SU-DHL-6 (cell line): ENCODE data around the gene SLC47A1.

Source experiments
- H2AFZ ChIP-seq: fragments of 200-600 bp; sonication (generic); 2 replicates; pipeline ENCODE4 v1.6.1; 2014; ENCODE audit warnings: low read depth, mild to moderate bottlenecking, moderate library complexity, mixed read lengths, antibody characterized with exemption, low read length; ENCODE audit not compliant: severe bottlenecking
- H3F3A ChIP-seq: fragments of 200-600 bp; shearing (Covaris generic); 2 replicates; pipeline ENCODE4 v1.6.0; 2016; ENCODE audit warnings: antibody characterized with exemption, mild to moderate bottlenecking; ENCODE audit not compliant: insufficient read depth
- H3K27ac ChIP-seq: fragments of 200-600 bp; sonication (generic); 2 replicates; pipeline ENCODE4 v1.5.1; 2016; ENCODE audit warnings: low read depth, mild to moderate bottlenecking, low read length, moderate library complexity, mixed read lengths
- H3K27me3 ChIP-seq: fragments of 200-600 bp; sonication (generic), shearing (Covaris generic); 2 replicates; pipeline ENCODE4 v1.6.0; 2014; ENCODE audit warnings: mild to moderate bottlenecking, low read length
- H3K36me3 ChIP-seq: fragments of 200-600 bp; sonication (generic); 2 replicates; pipeline ENCODE4 v1.6.1; 2014; ENCODE audit warnings: mild to moderate bottlenecking, low read length, mixed read lengths
- H3K4me2 ChIP-seq: fragments of 300-600, 200-600 bp; shearing (Covaris generic), sonication (generic); 2 replicates; pipeline ENCODE4 v1.6.0; 2014; ENCODE audit warnings: low read length, low read depth, mild to moderate bottlenecking; ENCODE audit not compliant: poor library complexity, severe bottlenecking
- H3K4me3 ChIP-seq: fragments of 200-600 bp; sonication (generic); 2 replicates; pipeline ENCODE4 v1.5.1; 2014; ENCODE audit warnings: antibody characterized with exemption, low read length, mild to moderate bottlenecking, mixed read lengths; ENCODE audit not compliant: insufficient read depth, poor library complexity, severe bottlenecking
- H3K79me2 ChIP-seq: fragments of 200-600 bp; sonication (generic); 2 replicates; pipeline ENCODE4 v1.6.1; 2014; ENCODE audit warnings: mild to moderate bottlenecking, low read length, moderate library complexity; ENCODE audit not compliant: insufficient read depth
- H3K9ac ChIP-seq: fragments of 200-600 bp; sonication (generic); 2 replicates; pipeline ENCODE4 v1.7.0; 2014; ENCODE audit warnings: mild to moderate bottlenecking, low read length
- H3K9me2 ChIP-seq: fragments of 200-600 bp; sonication (generic); replicated peaks from 2 replicates; pipeline ENCODE4 v1.6.1; 2014; ENCODE audit warnings: low read length; ENCODE audit not compliant: insufficient read depth
- H3K9me3 ChIP-seq: fragments of 200-600 bp; sonication (generic); 2 replicates; pipeline ENCODE4 v1.6.1; 2014; ENCODE audit warnings: low read length, mixed read lengths; ENCODE audit not compliant: insufficient read depth
- H4K20me1 ChIP-seq: fragments of 200-600 bp; sonication (generic); 2 replicates; pipeline ENCODE4 v1.6.1; 2014; ENCODE audit warnings: low read depth, mild to moderate bottlenecking, antibody characterized with exemption, low read length, moderate library complexity, mixed read lengths
- EZH2phosphoT487 ChIP-seq: fragments of 200-600 bp; sonication (generic), shearing (Covaris generic); conservative IDR thresholded peaks from 2 replicates; pipeline ENCODE4 v1.6.1; 2018; ENCODE audit warnings: mild to moderate bottlenecking, antibody characterized with exemption, low read length, moderate library complexity, mixed read lengths
- TF ChIP-seq, protein P1 (sequence below): fragments of 200-600 bp; sonication (generic); IDR thresholded peaks from one replicate; pipeline ENCODE4 v1.5.1; 2017; ENCODE audit warnings: antibody characterized with exemption, mild to moderate bottlenecking, low read length, moderate library complexity; ENCODE audit not compliant: insufficient read depth, poor library complexity, severe bottlenecking

The SLC47A1 gene

DNA sequence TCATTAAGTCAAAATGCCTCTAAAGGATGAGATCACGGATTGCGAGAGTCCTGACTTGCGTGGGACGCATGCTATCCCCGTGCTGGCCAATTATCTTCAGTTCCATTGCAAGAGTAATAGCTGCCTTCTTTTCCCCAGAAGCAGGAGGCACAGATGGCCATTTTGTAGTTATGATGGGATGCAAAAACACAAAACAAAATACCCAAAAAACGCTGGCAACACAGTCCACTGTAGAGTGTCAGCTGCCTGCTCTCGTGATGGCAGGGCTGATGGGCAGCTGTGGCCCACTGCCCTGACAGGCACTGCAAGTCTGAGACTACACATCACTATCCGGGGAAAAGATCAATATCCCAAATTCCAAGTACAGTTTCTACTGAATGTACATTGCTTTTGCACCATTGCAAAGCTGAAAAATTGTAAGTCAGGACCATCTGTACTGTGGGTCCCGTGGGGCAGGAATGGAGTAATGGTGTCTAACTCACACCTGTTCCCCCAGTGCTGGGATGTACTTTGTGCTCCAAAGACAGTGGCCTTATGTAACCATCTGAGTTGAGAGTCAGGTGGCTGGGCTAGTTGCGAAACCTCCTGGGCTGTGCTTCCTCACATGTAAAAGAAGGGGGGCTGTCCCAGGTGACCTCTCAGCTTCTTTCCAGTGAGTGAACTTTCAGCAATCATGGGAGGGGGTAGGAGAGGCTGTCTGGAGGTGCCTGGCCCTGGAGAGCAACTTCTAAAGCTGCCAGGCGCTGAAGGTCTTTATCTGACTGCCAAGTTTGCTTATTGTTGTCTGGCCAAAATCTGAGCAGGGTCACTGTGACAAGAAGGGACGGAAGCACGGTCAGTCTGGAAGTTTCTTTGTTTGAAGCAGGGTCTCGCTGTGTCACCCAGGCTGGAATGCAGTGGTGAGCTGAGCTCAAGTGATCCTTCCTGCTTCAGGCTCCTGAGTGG lies 4.7 kb downstream of the SLC47A1 start:
- no peaks in the 10 kb centered on the region for H3F3A ChIP-seq
- no peak overlapping the region for H3K4me2 ChIP-seq
- H2AFZ ChIP-seq: no peak overlapping the region
- H3K9me3 ChIP-seq: no peaks in the 10 kb centered on the region
- no peaks in the 10 kb centered on the region for H3K79me2 ChIP-seq
- H3K27me3 ChIP-seq: no peaks in the 10 kb centered on the region
- no peak overlapping the region for H3K9ac ChIP-seq
- H3K9me2 ChIP-seq: no peaks in the 10 kb centered on the region
- no peaks in the 10 kb centered on the region for H3K36me3 ChIP-seq
- no peak overlapping the region for H3K27ac ChIP-seq
- no peaks in the 10 kb centered on the region for H4K20me1 ChIP-seq
- TF ChIP-seq, protein P1, sequence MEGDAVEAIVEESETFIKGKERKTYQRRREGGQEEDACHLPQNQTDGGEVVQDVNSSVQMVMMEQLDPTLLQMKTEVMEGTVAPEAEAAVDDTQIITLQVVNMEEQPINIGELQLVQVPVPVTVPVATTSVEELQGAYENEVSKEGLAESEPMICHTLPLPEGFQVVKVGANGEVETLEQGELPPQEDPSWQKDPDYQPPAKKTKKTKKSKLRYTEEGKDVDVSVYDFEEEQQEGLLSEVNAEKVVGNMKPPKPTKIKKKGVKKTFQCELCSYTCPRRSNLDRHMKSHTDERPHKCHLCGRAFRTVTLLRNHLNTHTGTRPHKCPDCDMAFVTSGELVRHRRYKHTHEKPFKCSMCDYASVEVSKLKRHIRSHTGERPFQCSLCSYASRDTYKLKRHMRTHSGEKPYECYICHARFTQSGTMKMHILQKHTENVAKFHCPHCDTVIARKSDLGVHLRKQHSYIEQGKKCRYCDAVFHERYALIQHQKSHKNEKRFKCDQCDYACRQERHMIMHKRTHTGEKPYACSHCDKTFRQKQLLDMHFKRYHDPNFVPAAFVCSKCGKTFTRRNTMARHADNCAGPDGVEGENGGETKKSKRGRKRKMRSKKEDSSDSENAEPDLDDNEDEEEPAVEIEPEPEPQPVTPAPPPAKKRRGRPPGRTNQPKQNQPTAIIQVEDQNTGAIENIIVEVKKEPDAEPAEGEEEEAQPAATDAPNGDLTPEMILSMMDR: no peak
- no peak for TF ChIP-seq EZH2phosphoT487
- H3K4me3 ChIP-seq: no peak overlapping the region

DNA sequence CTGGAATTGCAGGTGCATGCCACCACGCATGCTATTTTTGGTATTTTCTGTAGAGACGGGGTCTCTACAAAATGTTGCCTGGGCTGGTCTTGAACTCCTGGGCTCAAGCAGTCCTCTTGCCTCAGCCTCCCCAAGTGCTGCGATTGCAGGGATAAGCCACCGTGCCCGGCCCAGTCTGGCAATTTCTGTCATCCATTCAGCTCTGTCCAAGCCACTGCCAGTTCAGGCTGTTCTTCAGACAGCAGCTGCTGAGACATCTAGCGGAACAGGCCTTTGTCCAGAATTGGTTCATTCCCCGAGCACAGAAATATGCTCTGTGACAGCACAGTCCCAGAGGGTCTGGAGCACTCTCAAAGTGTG lies 5.4 kb downstream of the SLC47A1 start:
- no peak overlapping the region for H3K9ac ChIP-seq
- TF ChIP-seq, protein P1: no peak
- TF ChIP-seq EZH2phosphoT487: no peak
- H3K27ac ChIP-seq: no peak overlapping the region
- H3F3A ChIP-seq: no peaks in the 10 kb centered on the region
- H3K36me3 ChIP-seq: no peaks in the 10 kb centered on the region
- no peaks in the 10 kb centered on the region for H3K9me3 ChIP-seq
- no peaks in the 10 kb centered on the region for H3K79me2 ChIP-seq
- no peak overlapping the region for H3K4me3 ChIP-seq
- H2AFZ ChIP-seq: no peak overlapping the region
- H4K20me1 ChIP-seq: no peaks in the 10 kb centered on the region
- no peaks in the 10 kb centered on the region for H3K9me2 ChIP-seq
- H3K27me3 ChIP-seq: no peaks in the 10 kb centered on the region
- H3K4me2 ChIP-seq: no peak overlapping the region

DNA sequence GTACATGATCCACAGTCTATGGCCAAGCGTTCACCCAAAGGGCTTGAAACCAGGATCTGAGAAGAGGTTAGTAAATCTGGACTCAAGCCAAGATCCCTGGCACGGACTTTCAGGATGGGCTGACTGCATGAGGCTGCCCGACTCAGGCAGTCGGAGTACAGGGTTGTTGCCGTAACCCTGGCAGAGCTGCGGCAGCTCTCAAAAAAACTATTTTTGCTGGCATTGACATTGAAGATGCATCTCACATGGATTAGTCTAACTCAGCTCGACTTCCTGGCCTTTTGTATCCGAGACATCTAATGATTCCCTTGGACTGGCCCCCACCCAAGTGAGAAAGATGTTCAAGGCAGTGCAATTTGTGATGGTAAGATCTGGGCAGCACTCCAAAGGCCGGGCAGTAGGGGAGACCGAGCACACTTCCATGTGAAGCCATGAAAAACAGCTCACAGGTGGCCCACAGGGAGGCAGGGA lies 6.2 kb downstream of the SLC47A1 start:
- no peak overlapping the region for H3K4me3 ChIP-seq
- H3K79me2 ChIP-seq: no peaks in the 10 kb centered on the region
- no peaks in the 10 kb centered on the region for H3K9me3 ChIP-seq
- no peaks in the 10 kb centered on the region for H3F3A ChIP-seq
- no peak for TF ChIP-seq EZH2phosphoT487
- TF ChIP-seq, protein P1: no peak
- H3K27me3 ChIP-seq: no peaks in the 10 kb centered on the region
- H2AFZ ChIP-seq: no peak overlapping the region
- no peaks in the 10 kb centered on the region for H3K9me2 ChIP-seq
- no peak overlapping the region for H3K27ac ChIP-seq
- no peak overlapping the region for H3K4me2 ChIP-seq
- no peaks in the 10 kb centered on the region for H3K36me3 ChIP-seq
- H4K20me1 ChIP-seq: no peaks in the 10 kb centered on the region
- H3K9ac ChIP-seq: no peak overlapping the region
